AG04449 (cell line): ENCODE measurements around the gene EFCAB7.
"Not testable (repeated sequence)": the region's sequence is repeated elsewhere in the genome, so short reads cannot be mapped to it uniquely, and the experiment has no call there.

Experiments used
- CTCF ChIA-PET: fragments of 350-600 bp; formaldehyde crosslinking; extraction: SDS; loops from one replicate; lab custom pipeline; 2021; ENCODE audit warnings: antibody characterized with exemption; lab: Yijun Ruan, JAX
- POLR2A ChIA-PET: fragments of 400-600, 350-600 bp; formaldehyde crosslinking; extraction: SDS; loops from one replicate; lab custom pipeline; 2020; ENCODE audit warnings: antibody characterized with exemption, inconsistent platforms; lab: Yijun Ruan, JAX
- DNase-seq: peaks from one replicate; pipeline ENCODE4 v3.0.0-alpha.2; 2010; ENCODE audit warnings: low read depth, low spot score
- H3K4me3 ChIP-seq: 2 replicates; pipeline ENCODE4 v1.5.1; 2011; ENCODE audit warnings: low read depth, mild to moderate bottlenecking, control low read depth, low read length
- CTCF ChIP-seq: IDR thresholded peaks from one replicate; pipeline ENCODE4 v1.5.1; 2011; ENCODE audit warnings: mild to moderate bottlenecking, moderate library complexity, low read length, control low read depth, inconsistent platforms; ENCODE audit not compliant: insufficient read depth; ENCODE audit errors: missing control alignments

The EFCAB7 gene

GRCh38 chr1:63555480-63555879, 32.2 kb downstream of the EFCAB7 start:
- ChIA-PET CTCF (interaction anchor here (1.1 to 14.5 kb wide), 8 partner anchors 7 to 690 kb away, joined by 3 to 154 read pairs (median 8); no protein-coding TSS in a partner anchor), POLR2A (no interaction called here)
- TF ChIP-seq CTCF = no peak
- no peak for DNase-seq
- no peak overlapping the region for H3K4me3 ChIP-seq

GRCh38 chr1:63557365-63557987, 34.2 kb downstream of the EFCAB7 start:
- CTCF ChIA-PET = interaction anchor here (0.9 to 14.5 kb wide), 12 partner anchors 9 to 688 kb away, joined by 3 to 154 read pairs (median 6); no protein-coding TSS in a partner anchor
- no peak overlapping the region for H3K4me3 ChIP-seq
- POLR2A ChIA-PET = no interaction called here
- DNase-seq = no peak
- TF ChIP-seq CTCF = peak; percentile 50

GRCh38 chr1:63559357-63559756, 36.0 kb downstream of the EFCAB7 start:
- DNase-seq = no peak
- CTCF ChIA-PET = interaction anchor here (1.4 to 14.5 kb wide), 4 partner anchors 13 to 686 kb away, joined by 4 to 154 read pairs (median 80); partner anchors contain the start of gene PGM1
- no peak for TF ChIP-seq CTCF
- no peak overlapping the region for H3K4me3 ChIP-seq
- POLR2A ChIA-PET = no interaction called here

- no peak overlapping the region for H3K4me3 ChIP-seq
- ChIA-PET POLR2A (no interaction called here), CTCF (interaction anchor here (0.9 to 14.5 kb wide), 2 partner anchors 12 to 682 kb away, joined by 4 to 154 read pairs; no protein-coding TSS in a partner anchor)
- no peak for DNase-seq
- no peak for TF ChIP-seq CTCF
These were observed 40.4 kb downstream of the EFCAB7 start for GRCh38 chr1:63563745-63564144.

GRCh38 chr1:63569068-63569467, 45.7 kb downstream of the EFCAB7 start:
- POLR2A ChIA-PET = no interaction called here
- no peak for DNase-seq
- TF ChIP-seq CTCF = no peak
- H3K4me3 ChIP-seq = no peak overlapping the region
- CTCF ChIA-PET = interaction anchor here (1.1 to 11.6 kb wide), 4 partner anchors 9 to 678 kb away, joined by 3 to 134 read pairs (median 6); no protein-coding TSS in a partner anchor

- no peak overlapping the region for H3K4me3 ChIP-seq
- POLR2A ChIA-PET = no interaction called here
- DNase-seq = no peak
- CTCF ChIA-PET = interaction anchor here (1.3 to 11.6 kb wide), 3 partner anchors 11 to 677 kb away, joined by 4 to 134 read pairs (median 5); no protein-coding TSS in a partner anchor
- TF ChIP-seq CTCF = no peak
These were observed 46.5 kb downstream of the EFCAB7 start for GRCh38 chr1:63569640-63570316.

GRCh38 chr1:63572686-63573085, 49.4 kb downstream of the EFCAB7 start:
- H3K4me3 ChIP-seq, DNase-seq, POLR2A ChIA-PET: not testable (repeated sequence)
- CTCF ChIA-PET = interaction anchor here (0.9 to 11.6 kb wide), 3 partner anchors 14 to 675 kb away, joined by 3 to 134 read pairs (median 34); no protein-coding TSS in a partner anchor

GRCh38 chr1:63574203-63574796, 51.0 kb downstream of the EFCAB7 start:
- POLR2A ChIA-PET, H3K4me3 ChIP-seq, DNase-seq: not testable (repeated sequence)
- CTCF ChIA-PET = interaction anchor here (1.0 to 11.6 kb wide), 5 partner anchors 9 to 673 kb away, joined by 3 to 134 read pairs (median 5); no protein-coding TSS in a partner anchor
